H9 (cell line): ENCODE measurements around the gene NT5DC2. TPM values are rescaled to one million over a fixed set of nuclear protein-coding genes. Genes with fewer than 3 reads are reported as not detected.

Experiments used
- DNase-seq: peaks from one replicate; pipeline ENCODE4 v3.0.0-alpha.2; 2017
- H2AFZ ChIP-seq: one replicate; pipeline ENCODE4 v1.6.1; 2013; ENCODE audit warnings: mild to moderate bottlenecking, low read length, control low read depth, moderate library complexity
- H2AK5ac ChIP-seq: 2 replicates; pipeline ENCODE4 v1.6.1; 2013; ENCODE audit warnings: low read length, control low read depth, mixed read lengths; ENCODE audit not compliant: insufficient read length
- H2BK120ac ChIP-seq: one replicate; pipeline ENCODE4 v1.6.1; 2013; ENCODE audit warnings: low read depth, mild to moderate bottlenecking, low read length, control low read depth, inconsistent platforms; ENCODE audit not compliant: poor library complexity, severe bottlenecking
- H2BK12ac ChIP-seq: 2 replicates; pipeline ENCODE4 v1.6.1; 2013; ENCODE audit warnings: low read length, control low read depth, mixed read lengths, low read depth; ENCODE audit not compliant: insufficient read length
- H2BK15ac ChIP-seq: 2 replicates; pipeline ENCODE4 v1.6.1; 2013; ENCODE audit warnings: low read depth, low read length, control low read depth
- H2BK20ac ChIP-seq: one replicate; pipeline ENCODE4 v1.6.1; 2013; ENCODE audit warnings: low read depth, mild to moderate bottlenecking, low read length, control low read depth, inconsistent platforms; ENCODE audit not compliant: poor library complexity, severe bottlenecking
- H2BK5ac ChIP-seq: 2 replicates; pipeline ENCODE4 v1.6.1; 2013; ENCODE audit warnings: low read length, control low read depth, mixed read lengths; ENCODE audit not compliant: insufficient read length
- H3K14ac ChIP-seq: 2 replicates; pipeline ENCODE4 v1.6.1; 2013; ENCODE audit warnings: low read length, control low read depth; ENCODE audit not compliant: insufficient read depth
- H3K18ac ChIP-seq: 2 replicates; pipeline ENCODE4 v1.6.1; 2013; ENCODE audit warnings: low read depth, mild to moderate bottlenecking, mixed read lengths, low read length, control low read depth; ENCODE audit not compliant: insufficient read length
- H3K23ac ChIP-seq: 2 replicates; pipeline ENCODE4 v1.6.1; 2013; ENCODE audit warnings: low read length, control low read depth, mixed read lengths, low read depth; ENCODE audit not compliant: insufficient read length
- H3K23me2 ChIP-seq: 2 replicates; pipeline ENCODE4 v1.6.1; 2013; ENCODE audit warnings: low read depth, mild to moderate bottlenecking, mixed read lengths, low read length, control low read depth; ENCODE audit not compliant: insufficient read length, poor library complexity, severe bottlenecking
- H3K27ac ChIP-seq: 2 replicates; pipeline ENCODE4 v1.5.1; 2013; ENCODE audit warnings: low read length, control low read depth, mixed read lengths, low read depth; ENCODE audit not compliant: insufficient read length
- H3K27me3 ChIP-seq: 2 replicates; pipeline ENCODE4 v1.6.1; 2013; ENCODE audit warnings: low read length, control low read depth, inconsistent platforms; ENCODE audit not compliant: insufficient read depth
- H3K4ac ChIP-seq: 2 replicates; pipeline ENCODE4 v1.6.1; 2013; ENCODE audit warnings: low read depth, mild to moderate bottlenecking, control low read depth, inconsistent platforms, low read length, moderate library complexity
- H3K4me1 ChIP-seq: 2 replicates; pipeline ENCODE4 v1.6.1; 2013; ENCODE audit warnings: low read length, control low read depth, inconsistent platforms; ENCODE audit not compliant: insufficient read depth
- H3K4me2 ChIP-seq: 2 replicates; pipeline ENCODE4 v1.6.1; 2013; ENCODE audit warnings: low read length, control low read depth, mixed read lengths; ENCODE audit not compliant: insufficient read length, insufficient read depth
- H3K56ac ChIP-seq: 2 replicates; pipeline ENCODE4 v1.6.1; 2013; ENCODE audit warnings: low read depth, mild to moderate bottlenecking, mixed read lengths, low read length, control low read depth; ENCODE audit not compliant: insufficient read length
- H3K79me1 ChIP-seq: 2 replicates; pipeline ENCODE4 v1.6.1; 2013; ENCODE audit warnings: low read depth, mild to moderate bottlenecking, moderate library complexity, low read length, control low read depth, inconsistent platforms; ENCODE audit not compliant: insufficient read depth, poor library complexity, severe bottlenecking
- H3K79me2 ChIP-seq: 2 replicates; pipeline ENCODE4 v1.6.1; 2013; ENCODE audit warnings: low read length, control low read depth, inconsistent platforms; ENCODE audit not compliant: insufficient read depth
- H3K9ac ChIP-seq: 2 replicates; pipeline ENCODE4 v1.6.1; 2013; ENCODE audit warnings: low read length, control low read depth, mixed read lengths; ENCODE audit not compliant: insufficient read length; ENCODE audit errors: extremely low read depth
- H3K9me3 ChIP-seq: one replicate; pipeline ENCODE4 v1.6.1; 2013; ENCODE audit warnings: low read depth, low read length, inconsistent platforms; ENCODE audit not compliant: control insufficient read depth
- H3T11ph ChIP-seq: one replicate; pipeline ENCODE4 v1.6.1; 2013; ENCODE audit warnings: mild to moderate bottlenecking, low read length, control low read depth, inconsistent platforms
- H4K20me1 ChIP-seq: one replicate; pipeline ENCODE4 v1.6.1; 2013; ENCODE audit not compliant: control insufficient read depth, insufficient read length, insufficient read depth
- H4K5ac ChIP-seq: 2 replicates; pipeline ENCODE4 v1.6.1; 2013; ENCODE audit warnings: low read depth, mild to moderate bottlenecking, mixed read lengths, low read length, control low read depth; ENCODE audit not compliant: insufficient read length
- H4K8ac ChIP-seq: replicated peaks from 2 replicates; pipeline ENCODE4 v1.6.1; 2013; ENCODE audit warnings: low read length, control low read depth, mixed read lengths, low read depth; ENCODE audit not compliant: insufficient read length
- H4K91ac ChIP-seq: 2 replicates; pipeline ENCODE4 v1.6.1; 2013; ENCODE audit warnings: low read depth, mild to moderate bottlenecking, moderate library complexity, mixed read lengths, low read length, control low read depth; ENCODE audit not compliant: insufficient read length
- H3K27ac Mint-ChIP-seq, 3 experiments: 2 replicates in 2 of 3; 3 replicates in 1 of 3; pipeline ENCODE4 v1.8.0; 2020 to 2021; ENCODE audit warnings: mixed read lengths in 3 of 3, mild to moderate bottlenecking in 1 of 3, moderate library complexity in 1 of 3
- H3K27me3 Mint-ChIP-seq: 2 replicates; pipeline ENCODE4 v1.8.0; 2021; ENCODE audit warnings: low read depth, mild to moderate bottlenecking, moderate library complexity, mixed read lengths
- H3K36me3 Mint-ChIP-seq, 3 experiments: 2 replicates in 2 of 3; 3 replicates in 1 of 3; pipeline ENCODE4 v1.8.0; 2020 to 2021; ENCODE audit warnings: low read depth in 3 of 3, mixed read lengths in 3 of 3; ENCODE audit not compliant: insufficient read depth in 1 of 3
- H3K4me1 Mint-ChIP-seq, 2 experiments: 2 replicates each; pipeline ENCODE4 v1.8.0; 2020; ENCODE audit warnings: mixed read lengths in 2 of 2
- H3K4me3 Mint-ChIP-seq, 2 experiments: 2 replicates in 1 of 2; 3 replicates in 1 of 2; pipeline ENCODE4 v1.8.0; 2020 to 2021; ENCODE audit warnings: mild to moderate bottlenecking in 2 of 2, mixed read lengths in 2 of 2, moderate library complexity in 1 of 2
- H3K9me3 Mint-ChIP-seq, 2 experiments: 2 replicates in 1 of 2; 3 replicates in 1 of 2; pipeline ENCODE4 v1.8.0; 2020; ENCODE audit warnings: mild to moderate bottlenecking in 2 of 2, mixed read lengths in 2 of 2, moderate library complexity in 1 of 2
- CTCF ChIP-seq: fragments of 200-600 bp; sonication (generic); conservative IDR thresholded peaks from 3 replicates; pipeline ENCODE4 v1.8.0; 2021; ENCODE audit warnings: antibody characterized with exemption, mild to moderate bottlenecking
- WGBS: extraction: QIAGEN DNeasy Blood & Tissue Kit; methylation state at CpG from one replicate; pipeline ENCODE4 v1.1.7; 2013; ENCODE audit warnings: missing lambda C conversion rate, low lambda C conversion rate, mixed read lengths; ENCODE audit not compliant: insufficient read length; ENCODE audit errors: extremely low coverage; 5-methylcytosine and 5-hydroxymethylcytosine counted together
- total RNA-seq: library from RNA; stranded (reverse); gene quantifications from 2 replicates; pipeline ENCODE4 v1.2.1, GENCODE V29; 2021

NT5DC2 gene
- total RNA-seq, 1 experiment from 2014 or later = 444 TPM

- H2AK5ac ChIP-seq = no peak overlapping the region
- no peaks in the 10 kb centered on the region for H3K79me1 ChIP-seq
- H3K23ac ChIP-seq = no peak overlapping the region
- peaks cover 6 to 7% of the 10 kb centered on the region in 2 experiments; a peak in 3 of 4 replicates for H3K4me1 Mint-ChIP-seq
- no peak overlapping the region for H3T11ph ChIP-seq
- H3K9ac ChIP-seq = no peak overlapping the region
- H3K23me2 ChIP-seq = no peaks in the 10 kb centered on the region
- H3K4me2 ChIP-seq = no peak overlapping the region
- no peak overlapping the region for H3K27ac ChIP-seq
- H3K4me1 ChIP-seq = no peaks in the 10 kb centered on the region
- no peak overlapping the region for H3K56ac ChIP-seq
- WGBS = no CpG with 5 or more reads among the region's 8 CpGs
- H4K5ac ChIP-seq = no peak overlapping the region
- no peak overlapping the region for H3K4ac ChIP-seq
- H4K20me1 ChIP-seq = peaks cover 3% of the 10 kb centered on the region
- no peak overlapping the region for H4K91ac ChIP-seq
- H3K36me3 Mint-ChIP-seq = peaks cover 12 to 31% (median 26%) of the 10 kb centered on the region in 3 experiments; a peak in 6 of 7 replicates
- no peak for TF ChIP-seq CTCF
- no peaks in the 10 kb centered on the region for H3K9me3 ChIP-seq
- no peak overlapping the region for H2BK15ac ChIP-seq
- H2BK12ac ChIP-seq = no peak overlapping the region
- no peak overlapping the region for H4K8ac ChIP-seq
- no peak overlapping the region for H3K14ac ChIP-seq
- no peak overlapping the region for H3K27ac Mint-ChIP-seq
- H3K27me3 ChIP-seq = no peaks in the 10 kb centered on the region
- H3K4me3 Mint-ChIP-seq = no peak overlapping the region
- H2BK20ac ChIP-seq = no peak overlapping the region
- no peak overlapping the region for H2BK5ac ChIP-seq
- DNase-seq = no peak
- H3K27me3 Mint-ChIP-seq = peaks cover 2% of the 10 kb centered on the region
- H2AFZ ChIP-seq = no peak overlapping the region
- H2BK120ac ChIP-seq = no peak overlapping the region
- H3K9me3 Mint-ChIP-seq = no peaks in the 10 kb centered on the region
- H3K79me2 ChIP-seq = no peaks in the 10 kb centered on the region
- no peak overlapping the region for H3K18ac ChIP-seq
Measured at GRCh38 chr3:52521488-52521824, 12.2 kb downstream of the NT5DC2 start.
